Neural cell (in vitro differentiated cells): ENCODE results near the gene TCN2. TPM values are rescaled to one million over a fixed set of nuclear protein-coding genes. Genes with fewer than 3 reads are reported as not detected.
"Not testable (repeated sequence)": the region's sequence is repeated elsewhere in the genome, so short reads cannot be mapped to it uniquely, and the experiment has no call there.

ENCODE experiments used
- H2AFZ ChIP-seq: fragments of 200-600, 300-800 bp; sonication (generic), shearing (Covaris generic); 2 replicates; pipeline ENCODE4 v1.6.0; 2014; ENCODE audit warnings: low read depth, mild to moderate bottlenecking, antibody characterized with exemption, low read length, moderate library complexity
- H3F3A ChIP-seq: fragments of 200-600 bp; shearing (Covaris generic); 2 replicates; pipeline ENCODE4 v1.6.1; 2016; ENCODE audit warnings: mild to moderate bottlenecking, moderate library complexity, mixed read lengths, antibody characterized with exemption, low read length; ENCODE audit not compliant: insufficient read depth, poor library complexity, severe bottlenecking
- H3K27ac ChIP-seq: fragments of 200-600, 300-800 bp; sonication (generic), shearing (Covaris generic); 2 replicates; pipeline ENCODE4 v1.5.1; 2014; ENCODE audit warnings: mild to moderate bottlenecking, low read length, moderate library complexity
- H3K27me3 ChIP-seq: fragments of 300-800, 200-600 bp; sonication (generic), shearing (Covaris generic); 2 replicates; pipeline ENCODE4 v1.6.0; 2014; ENCODE audit warnings: mild to moderate bottlenecking, low read depth, low read length, moderate library complexity; ENCODE audit not compliant: insufficient read depth
- H3K36me3 ChIP-seq: fragments of 300-800, 200-600 bp; sonication (generic), shearing (Covaris generic); 2 replicates; pipeline ENCODE4 v1.5.1; 2014; ENCODE audit warnings: mild to moderate bottlenecking, antibody characterized with exemption, low read length, moderate library complexity; ENCODE audit not compliant: insufficient read depth
- H3K4me2 ChIP-seq: fragments of 300-800, 200-600 bp; sonication (generic), shearing (Covaris generic); 2 replicates; pipeline ENCODE4 v1.6.0; 2014; ENCODE audit warnings: mild to moderate bottlenecking, low read length
- H3K4me3 ChIP-seq: fragments of 300-800, 200-600 bp; sonication (generic), shearing (Covaris generic); 2 replicates; pipeline ENCODE4 v1.5.1; 2014; ENCODE audit warnings: mild to moderate bottlenecking, low read length, moderate library complexity
- H3K79me2 ChIP-seq: fragments of 200-600 bp; shearing (Covaris generic); replicated peaks from 2 replicates; pipeline ENCODE4 v1.6.0; 2014; ENCODE audit warnings: mild to moderate bottlenecking, low read length, moderate library complexity; ENCODE audit not compliant: insufficient read depth
- H3K9ac ChIP-seq: fragments of 300-800, 200-600 bp; sonication (generic), shearing (Covaris generic); 2 replicates; pipeline ENCODE4 v1.6.1; 2016; ENCODE audit warnings: mild to moderate bottlenecking, low read length, mixed read lengths
- H3K9me2 ChIP-seq: fragments of 200-600 bp; shearing (Covaris generic); 2 replicates; pipeline ENCODE4 v1.6.1; 2016; ENCODE audit warnings: mild to moderate bottlenecking, low read length, mixed read lengths; ENCODE audit not compliant: insufficient read depth
- H3K9me3 ChIP-seq: fragments of 200-600, 300-800 bp; sonication (generic), shearing (Covaris generic); 2 replicates; pipeline ENCODE4 v1.6.1; 2016; ENCODE audit warnings: mild to moderate bottlenecking, mixed run types, low read length, moderate library complexity, mixed read lengths
- H4K20me1 ChIP-seq: fragments of 200-600 bp; shearing (Covaris generic); 2 replicates; pipeline ENCODE4 v1.6.1; 2016; ENCODE audit warnings: mild to moderate bottlenecking, mixed run types; ENCODE audit not compliant: insufficient read depth
- EP300 ChIP-seq: fragments of 450-650 bp; conservative IDR thresholded peaks from 2 replicates; pipeline ENCODE4 v1.6.1; 2014; ENCODE audit warnings: antibody characterized with exemption, mild to moderate bottlenecking, moderate library complexity; ENCODE audit not compliant: poor library complexity, severe bottlenecking
- EZH2 ChIP-seq: fragments of 200-600, 300-800 bp; shearing (Covaris generic), sonication (generic); IDR thresholded peaks from 2 replicates; pipeline ENCODE4 v1.6.1; 2014; ENCODE audit warnings: antibody characterized with exemption, low read length, borderline replicate concordance, mild to moderate bottlenecking; ENCODE audit not compliant: insufficient read depth, poor library complexity, severe bottlenecking
- MXI1 ChIP-seq: fragments of 450-650 bp; conservative IDR thresholded peaks from 2 replicates; pipeline ENCODE4 v1.6.1; 2014; ENCODE audit warnings: antibody characterized with exemption, mild to moderate bottlenecking; ENCODE audit not compliant: poor library complexity, severe bottlenecking
- POLR2AphosphoS5 ChIP-seq: IDR thresholded peaks from 2 replicates; pipeline ENCODE4 v1.6.1; 2012
- RAD21 ChIP-seq: fragments of 450-650 bp; conservative IDR thresholded peaks from 2 replicates; pipeline ENCODE4 v1.6.1; 2014; ENCODE audit warnings: antibody characterized with exemption, mild to moderate bottlenecking, moderate library complexity
- SMC3 ChIP-seq: fragments of 450-650 bp; conservative IDR thresholded peaks from 2 replicates; pipeline ENCODE4 v1.6.1; 2014; ENCODE audit warnings: antibody characterized with exemption, mild to moderate bottlenecking, moderate library complexity; ENCODE audit not compliant: poor library complexity
- TAF1 ChIP-seq: IDR thresholded peaks from 2 replicates; pipeline ENCODE4 v1.6.1; 2012; ENCODE audit warnings: low read depth
- polyA plus RNA-seq: library from polyadenylated mRNA; depleted of rRNA; stranded (reverse); fragments of >200 nt; gene quantifications from 2 replicates; pipeline ENCODE4 v1.2.3, GENCODE V29; 2014
- TF ChIP-seq, protein P1 (sequence below): IDR thresholded peaks from 2 replicates; pipeline ENCODE4 v1.6.1; 2012; ENCODE audit warnings: borderline replicate concordance
- TF ChIP-seq, protein P2 (sequence below): fragments of 450-650 bp; IDR thresholded peaks from 2 replicates; pipeline ENCODE4 v1.5.1; 2014; ENCODE audit warnings: antibody characterized with exemption, mild to moderate bottlenecking, moderate library complexity; ENCODE audit not compliant: poor library complexity, severe bottlenecking

Gene TCN2
- polyA plus RNA-seq, 1 donor from 2014 or later, result 13.0 TPM

DNA sequence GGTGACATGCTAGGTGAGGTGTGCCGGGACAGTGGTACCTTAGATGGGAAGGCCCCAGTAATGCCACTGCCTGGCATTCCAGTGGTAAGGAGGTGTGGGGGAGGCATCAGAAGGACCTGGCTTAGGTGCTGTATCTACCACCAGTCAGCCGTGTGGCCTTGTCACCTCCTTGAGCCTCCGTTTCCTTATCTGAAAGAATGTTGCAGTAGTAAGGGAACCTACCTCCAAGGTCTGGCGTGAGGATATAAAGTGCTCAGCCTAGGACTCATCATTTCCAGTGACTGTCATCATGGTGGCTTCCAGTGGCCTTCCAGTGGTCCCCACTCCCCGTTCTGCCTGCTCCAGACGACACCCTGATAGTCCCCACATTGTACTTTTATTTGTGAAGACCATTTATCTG, 67.5 kb downstream of the TCN2 start:
- Histone ChIP-seq H3K27me3 (no peaks in the 10 kb centered on the region), H3K9ac (no peak overlapping the region), H3K79me2 (no peaks in the 10 kb centered on the region), H3K9me2 (no peaks in the 10 kb centered on the region), H3F3A (no peaks in the 10 kb centered on the region), H3K27ac (no peak overlapping the region), H4K20me1 (no peaks in the 10 kb centered on the region), H3K4me2 (no peak overlapping the region), H3K9me3 (no peaks in the 10 kb centered on the region), H3K36me3 (no peaks in the 10 kb centered on the region), H2AFZ (no peak overlapping the region), H3K4me3 (no peak overlapping the region)
- TF ChIP-seq MXI1, result no peak
- no peak for TF ChIP-seq TAF1
- no peak for TF ChIP-seq POLR2AphosphoS5
- no peak for TF ChIP-seq SMC3
- no peak for TF ChIP-seq RAD21
- no peak for TF ChIP-seq EZH2
- TF ChIP-seq, protein P1, sequence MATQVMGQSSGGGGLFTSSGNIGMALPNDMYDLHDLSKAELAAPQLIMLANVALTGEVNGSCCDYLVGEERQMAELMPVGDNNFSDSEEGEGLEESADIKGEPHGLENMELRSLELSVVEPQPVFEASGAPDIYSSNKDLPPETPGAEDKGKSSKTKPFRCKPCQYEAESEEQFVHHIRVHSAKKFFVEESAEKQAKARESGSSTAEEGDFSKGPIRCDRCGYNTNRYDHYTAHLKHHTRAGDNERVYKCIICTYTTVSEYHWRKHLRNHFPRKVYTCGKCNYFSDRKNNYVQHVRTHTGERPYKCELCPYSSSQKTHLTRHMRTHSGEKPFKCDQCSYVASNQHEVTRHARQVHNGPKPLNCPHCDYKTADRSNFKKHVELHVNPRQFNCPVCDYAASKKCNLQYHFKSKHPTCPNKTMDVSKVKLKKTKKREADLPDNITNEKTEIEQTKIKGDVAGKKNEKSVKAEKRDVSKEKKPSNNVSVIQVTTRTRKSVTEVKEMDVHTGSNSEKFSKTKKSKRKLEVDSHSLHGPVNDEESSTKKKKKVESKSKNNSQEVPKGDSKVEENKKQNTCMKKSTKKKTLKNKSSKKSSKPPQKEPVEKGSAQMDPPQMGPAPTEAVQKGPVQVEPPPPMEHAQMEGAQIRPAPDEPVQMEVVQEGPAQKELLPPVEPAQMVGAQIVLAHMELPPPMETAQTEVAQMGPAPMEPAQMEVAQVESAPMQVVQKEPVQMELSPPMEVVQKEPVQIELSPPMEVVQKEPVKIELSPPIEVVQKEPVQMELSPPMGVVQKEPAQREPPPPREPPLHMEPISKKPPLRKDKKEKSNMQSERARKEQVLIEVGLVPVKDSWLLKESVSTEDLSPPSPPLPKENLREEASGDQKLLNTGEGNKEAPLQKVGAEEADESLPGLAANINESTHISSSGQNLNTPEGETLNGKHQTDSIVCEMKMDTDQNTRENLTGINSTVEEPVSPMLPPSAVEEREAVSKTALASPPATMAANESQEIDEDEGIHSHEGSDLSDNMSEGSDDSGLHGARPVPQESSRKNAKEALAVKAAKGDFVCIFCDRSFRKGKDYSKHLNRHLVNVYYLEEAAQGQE, result no peak
- no peak for TF ChIP-seq EP300
- TF ChIP-seq, protein P2, sequence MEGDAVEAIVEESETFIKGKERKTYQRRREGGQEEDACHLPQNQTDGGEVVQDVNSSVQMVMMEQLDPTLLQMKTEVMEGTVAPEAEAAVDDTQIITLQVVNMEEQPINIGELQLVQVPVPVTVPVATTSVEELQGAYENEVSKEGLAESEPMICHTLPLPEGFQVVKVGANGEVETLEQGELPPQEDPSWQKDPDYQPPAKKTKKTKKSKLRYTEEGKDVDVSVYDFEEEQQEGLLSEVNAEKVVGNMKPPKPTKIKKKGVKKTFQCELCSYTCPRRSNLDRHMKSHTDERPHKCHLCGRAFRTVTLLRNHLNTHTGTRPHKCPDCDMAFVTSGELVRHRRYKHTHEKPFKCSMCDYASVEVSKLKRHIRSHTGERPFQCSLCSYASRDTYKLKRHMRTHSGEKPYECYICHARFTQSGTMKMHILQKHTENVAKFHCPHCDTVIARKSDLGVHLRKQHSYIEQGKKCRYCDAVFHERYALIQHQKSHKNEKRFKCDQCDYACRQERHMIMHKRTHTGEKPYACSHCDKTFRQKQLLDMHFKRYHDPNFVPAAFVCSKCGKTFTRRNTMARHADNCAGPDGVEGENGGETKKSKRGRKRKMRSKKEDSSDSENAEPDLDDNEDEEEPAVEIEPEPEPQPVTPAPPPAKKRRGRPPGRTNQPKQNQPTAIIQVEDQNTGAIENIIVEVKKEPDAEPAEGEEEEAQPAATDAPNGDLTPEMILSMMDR, result no peak

DNA sequence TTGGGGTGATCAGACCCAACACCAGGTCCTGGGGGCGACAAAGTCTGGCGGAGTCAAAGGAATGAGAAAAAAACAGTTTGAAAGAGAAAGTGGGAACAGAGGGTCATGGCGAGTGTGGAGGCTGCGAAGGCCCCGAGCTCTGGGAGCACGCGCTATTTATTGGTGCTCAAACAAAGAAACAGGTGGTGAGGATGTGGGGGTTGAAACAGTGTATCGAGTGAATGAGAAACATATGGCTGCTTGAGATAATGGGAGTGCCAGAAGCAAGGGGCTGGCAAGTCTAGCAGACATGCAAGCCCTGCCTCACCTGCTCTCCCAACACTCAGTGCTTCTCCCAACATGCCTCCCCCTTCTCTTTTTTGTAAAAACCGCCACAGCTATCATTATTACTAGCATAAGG, 68.5 kb downstream of the TCN2 start:
- Histone ChIP-seq H3K9me3 (no peaks in the 10 kb centered on the region), H3K79me2 (no peaks in the 10 kb centered on the region), H3K4me2 (no peak overlapping the region), H3K27ac (no peak overlapping the region), H3K9ac (no peak overlapping the region), H2AFZ (no peak overlapping the region), H3K36me3 (no peaks in the 10 kb centered on the region), H4K20me1 (no peaks in the 10 kb centered on the region), H3K27me3 (no peaks in the 10 kb centered on the region), H3F3A (no peaks in the 10 kb centered on the region), H3K9me2 (no peaks in the 10 kb centered on the region), H3K4me3 (no peak overlapping the region)
- TF ChIP-seq TAF1 (no peak), POLR2AphosphoS5 (no peak), EZH2 (no peak), SMC3 (no peak), EP300 (no peak), MXI1 (no peak), RAD21 (no peak)
- TF ChIP-seq, protein P1, result no peak
- TF ChIP-seq, protein P2, result no peak

DNA sequence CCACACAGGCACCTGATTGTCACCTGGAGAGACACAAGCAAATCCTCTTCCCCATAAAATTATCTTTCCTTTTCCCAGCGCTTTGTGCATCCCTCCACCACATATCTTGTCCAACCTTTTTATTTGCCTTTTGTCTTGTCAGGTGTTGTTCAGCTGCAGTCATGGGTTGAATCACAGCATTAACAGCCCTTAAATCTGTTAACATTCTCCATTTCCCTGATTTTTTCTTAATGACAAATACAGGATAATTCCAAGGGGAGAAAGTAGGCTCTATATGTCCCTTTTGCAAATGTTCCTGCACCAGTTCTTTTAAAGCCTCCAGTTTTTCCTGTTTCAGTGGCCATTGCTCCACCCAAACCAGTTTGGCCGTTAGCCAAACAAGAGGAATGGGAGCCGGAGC, 69.6 kb downstream of the TCN2 start:
- not testable (repeated sequence) for H4K20me1 ChIP-seq, H3K9ac ChIP-seq, H3K27me3 ChIP-seq, H3K9me2 ChIP-seq, H3K27ac ChIP-seq, H3K4me3 ChIP-seq, H3K4me2 ChIP-seq, H3K36me3 ChIP-seq, H3F3A ChIP-seq, H3K79me2 ChIP-seq, H2AFZ ChIP-seq, H3K9me3 ChIP-seq
